ENCODE results near the gene NEU4.

DNA sequence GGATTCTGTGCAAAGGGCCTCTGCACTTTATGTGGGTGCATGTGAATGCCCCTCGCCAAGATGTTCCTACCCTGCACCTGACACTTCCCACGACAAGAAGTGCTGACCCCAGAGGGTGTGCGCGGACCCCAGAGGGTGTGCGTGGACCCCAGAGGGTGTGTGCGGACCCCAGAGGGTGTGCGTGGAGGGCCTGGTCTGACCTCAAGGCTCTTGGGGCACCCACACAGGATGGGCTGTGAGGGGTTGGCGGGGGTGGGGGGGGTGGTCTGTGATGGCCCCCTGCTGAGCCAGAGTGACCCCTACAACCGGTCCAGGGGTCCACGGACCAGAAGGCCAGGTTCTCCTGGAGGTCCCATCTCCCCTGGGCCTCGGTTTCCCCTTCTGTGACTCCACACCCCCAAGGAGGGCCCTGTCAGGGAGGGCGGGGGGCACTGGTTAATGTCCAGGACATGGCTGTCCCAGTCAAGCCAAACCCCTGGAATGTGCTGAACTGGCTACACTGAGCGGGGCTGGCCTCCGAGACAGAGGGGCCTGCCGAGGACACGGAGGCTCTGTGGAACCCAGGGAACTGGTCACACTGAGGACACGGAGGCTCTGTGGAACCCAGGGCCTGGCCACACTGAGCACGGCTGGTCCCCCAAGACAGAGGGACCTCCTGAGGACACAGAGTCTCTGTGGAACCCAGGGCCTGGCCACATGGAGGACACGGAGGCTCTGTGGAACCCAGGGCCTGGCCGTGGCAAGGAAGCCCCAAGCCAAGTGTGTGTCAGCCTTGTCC is 3.1 kb downstream of the NEU4 start:
- TF ChIP-seq POLR2AphosphoS5 (IDR thresholded peaks at IDR 0.05; ENCODE audit: low read depth, low read length) (no peak), SIN3A (IDR thresholded peaks at IDR 0.05; ENCODE audit: borderline replicate concordance, insufficient read depth, low read length) (no peak), TAF1 (IDR thresholded peaks at IDR 0.05; ENCODE audit: borderline replicate concordance, insufficient read depth, low read length) (no peak)
- TF ChIP-seq, protein P1, sequence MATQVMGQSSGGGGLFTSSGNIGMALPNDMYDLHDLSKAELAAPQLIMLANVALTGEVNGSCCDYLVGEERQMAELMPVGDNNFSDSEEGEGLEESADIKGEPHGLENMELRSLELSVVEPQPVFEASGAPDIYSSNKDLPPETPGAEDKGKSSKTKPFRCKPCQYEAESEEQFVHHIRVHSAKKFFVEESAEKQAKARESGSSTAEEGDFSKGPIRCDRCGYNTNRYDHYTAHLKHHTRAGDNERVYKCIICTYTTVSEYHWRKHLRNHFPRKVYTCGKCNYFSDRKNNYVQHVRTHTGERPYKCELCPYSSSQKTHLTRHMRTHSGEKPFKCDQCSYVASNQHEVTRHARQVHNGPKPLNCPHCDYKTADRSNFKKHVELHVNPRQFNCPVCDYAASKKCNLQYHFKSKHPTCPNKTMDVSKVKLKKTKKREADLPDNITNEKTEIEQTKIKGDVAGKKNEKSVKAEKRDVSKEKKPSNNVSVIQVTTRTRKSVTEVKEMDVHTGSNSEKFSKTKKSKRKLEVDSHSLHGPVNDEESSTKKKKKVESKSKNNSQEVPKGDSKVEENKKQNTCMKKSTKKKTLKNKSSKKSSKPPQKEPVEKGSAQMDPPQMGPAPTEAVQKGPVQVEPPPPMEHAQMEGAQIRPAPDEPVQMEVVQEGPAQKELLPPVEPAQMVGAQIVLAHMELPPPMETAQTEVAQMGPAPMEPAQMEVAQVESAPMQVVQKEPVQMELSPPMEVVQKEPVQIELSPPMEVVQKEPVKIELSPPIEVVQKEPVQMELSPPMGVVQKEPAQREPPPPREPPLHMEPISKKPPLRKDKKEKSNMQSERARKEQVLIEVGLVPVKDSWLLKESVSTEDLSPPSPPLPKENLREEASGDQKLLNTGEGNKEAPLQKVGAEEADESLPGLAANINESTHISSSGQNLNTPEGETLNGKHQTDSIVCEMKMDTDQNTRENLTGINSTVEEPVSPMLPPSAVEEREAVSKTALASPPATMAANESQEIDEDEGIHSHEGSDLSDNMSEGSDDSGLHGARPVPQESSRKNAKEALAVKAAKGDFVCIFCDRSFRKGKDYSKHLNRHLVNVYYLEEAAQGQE (IDR thresholded peaks at IDR 0.05; ENCODE audit: insufficient read depth in 1 of 2, low read depth in 2 of 2, low read length in 2 of 2), result no peak

Measured in PFSK-1 (cell line).